SH-SY5Y (cell line): ENCODE results near the gene PRR7.

Experiments used
- GATA2 ChIP-seq: IDR thresholded peaks from 2 replicates; pipeline ENCODE4 v1.6.1; 2011; ENCODE audit warnings: mild to moderate bottlenecking, low read depth, low read length
- GATA3 ChIP-seq: IDR thresholded peaks from 2 replicates; pipeline ENCODE4 v1.6.1; 2011; ENCODE audit warnings: low read depth, mild to moderate bottlenecking, low read length, moderate library complexity

PRR7 gene

DNA sequence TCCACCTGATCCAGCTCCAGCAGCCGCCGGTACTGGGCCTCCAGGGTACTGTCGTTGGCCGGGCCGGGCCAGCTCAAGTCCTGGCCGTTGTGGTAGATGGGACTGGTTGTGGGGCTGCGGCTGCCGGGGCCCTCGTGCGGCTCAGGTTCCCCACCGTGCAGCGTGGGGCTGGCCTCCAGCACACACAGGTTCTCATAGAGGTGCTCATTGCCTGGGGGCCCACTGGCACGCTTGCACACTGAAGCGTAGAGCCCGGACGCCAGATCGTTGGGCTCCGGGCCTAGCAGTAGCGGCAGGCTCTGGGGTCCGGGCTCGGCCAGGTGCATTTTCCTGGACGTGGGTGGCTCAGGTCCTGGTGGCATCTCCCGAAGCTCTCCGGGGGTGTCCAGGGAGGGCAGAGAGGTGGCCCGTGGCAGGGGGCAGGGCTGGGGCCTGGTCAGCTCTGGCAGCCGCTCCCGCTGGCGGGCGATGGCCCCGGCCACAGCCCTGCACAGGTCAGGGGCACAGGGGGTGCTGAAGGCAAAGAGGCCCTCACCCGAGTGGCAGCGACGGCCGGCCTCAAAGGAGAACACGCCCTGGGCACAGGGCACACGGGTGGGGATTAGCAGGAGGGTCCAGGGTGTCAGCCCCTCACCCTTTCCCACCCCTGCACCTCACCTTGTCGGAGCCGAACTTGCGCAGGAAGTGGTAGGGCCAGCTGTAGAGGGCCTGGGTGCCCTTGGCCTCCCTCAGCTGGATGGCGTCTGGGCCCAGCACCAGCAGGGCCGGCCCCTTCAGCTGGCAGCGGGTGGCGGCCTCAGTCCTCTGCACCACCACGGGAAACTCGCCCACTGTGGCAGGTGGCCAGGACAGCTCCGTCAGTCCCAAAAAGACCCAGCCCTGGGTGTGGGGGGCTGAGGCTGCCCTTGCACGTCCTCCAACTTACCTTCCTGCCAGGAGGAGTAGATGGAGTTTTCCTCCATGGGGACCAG lies 57.8 kb downstream of the PRR7 start:
- TF ChIP-seq GATA3 (no peak), GATA2 (no peak)

DNA sequence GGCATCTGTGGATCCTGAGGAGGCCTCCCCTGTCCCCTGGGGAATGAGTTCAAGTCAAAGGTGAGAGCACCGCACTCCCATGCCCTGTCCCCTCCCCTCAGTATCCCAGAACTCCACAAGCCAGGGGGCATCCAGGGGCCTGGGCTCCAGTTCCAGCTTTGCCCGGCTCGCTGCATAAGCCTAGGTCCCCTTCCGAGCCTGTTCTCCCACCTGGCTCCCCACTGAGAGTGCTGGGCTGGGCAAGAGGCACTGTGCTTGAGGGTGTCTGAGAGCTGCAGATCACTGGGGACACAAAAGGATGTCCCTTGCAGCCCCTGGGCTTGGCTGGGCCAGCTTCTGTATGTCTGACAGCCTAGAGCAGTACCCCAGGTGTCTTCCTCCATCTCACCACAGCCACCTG lies 58.5 kb downstream of the PRR7 start:
- TF ChIP-seq GATA2 (no peak), GATA3 (no peak)
